Keratinocyte (primary cell): ENCODE measurements around the gene MEG3.

ENCODE experiments used
- EZH2 ChIP-seq: IDR thresholded peaks from one replicate; pipeline ENCODE4 v1.6.1; 2012; ENCODE audit warnings: inconsistent platforms, mild to moderate bottlenecking, low read length, moderate library complexity
- TF ChIP-seq, protein P1 (sequence below), 3 experiments: IDR thresholded peaks in 1 of 3; conservative IDR thresholded peaks in 1 of 3; optimal IDR thresholded peaks in 1 of 3; 2 replicates in 2 of 3; 3 replicates in 1 of 3; pipeline versions ENCODE3 to v1.5.1; 2011; ENCODE audit warnings: low read length in 3 of 3, mild to moderate bottlenecking in 3 of 3, moderate library complexity in 2 of 3, control low read depth in 1 of 3, inconsistent platforms in 1 of 3; ENCODE audit not compliant: insufficient read depth in 2 of 3; ENCODE audit errors: extremely low read depth in 1 of 3

DNA sequence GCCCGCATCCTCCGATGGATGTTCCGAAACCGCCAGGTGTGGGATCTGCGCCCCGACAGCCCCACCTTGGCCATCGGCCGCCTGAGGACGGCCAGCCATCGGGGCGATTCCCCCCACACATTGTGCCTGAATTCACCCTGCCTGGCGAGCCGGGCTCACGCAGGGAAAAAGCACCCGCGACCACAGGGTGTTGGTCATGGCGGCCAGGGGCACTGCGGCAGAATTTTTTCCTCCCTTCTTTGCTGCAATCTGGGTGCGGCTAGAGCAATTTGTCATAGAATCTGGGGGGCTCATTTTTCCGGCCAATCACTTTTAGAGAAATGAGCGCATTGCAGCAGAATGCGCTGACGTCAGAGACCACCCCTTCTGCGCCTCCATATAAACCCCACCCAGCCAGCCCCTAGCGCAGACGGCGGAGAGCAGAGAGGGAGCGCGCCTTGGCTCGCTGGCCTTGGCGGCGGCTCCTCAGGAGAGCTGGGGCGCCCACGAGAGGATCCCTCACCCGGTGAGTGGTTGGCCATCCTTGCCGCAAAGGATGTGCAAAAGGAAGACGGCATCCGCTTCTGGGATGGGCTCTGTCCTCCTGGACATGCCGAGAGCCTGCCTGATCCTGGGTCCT, at the start of gene MEG3:
- TF ChIP-seq, protein P1, sequence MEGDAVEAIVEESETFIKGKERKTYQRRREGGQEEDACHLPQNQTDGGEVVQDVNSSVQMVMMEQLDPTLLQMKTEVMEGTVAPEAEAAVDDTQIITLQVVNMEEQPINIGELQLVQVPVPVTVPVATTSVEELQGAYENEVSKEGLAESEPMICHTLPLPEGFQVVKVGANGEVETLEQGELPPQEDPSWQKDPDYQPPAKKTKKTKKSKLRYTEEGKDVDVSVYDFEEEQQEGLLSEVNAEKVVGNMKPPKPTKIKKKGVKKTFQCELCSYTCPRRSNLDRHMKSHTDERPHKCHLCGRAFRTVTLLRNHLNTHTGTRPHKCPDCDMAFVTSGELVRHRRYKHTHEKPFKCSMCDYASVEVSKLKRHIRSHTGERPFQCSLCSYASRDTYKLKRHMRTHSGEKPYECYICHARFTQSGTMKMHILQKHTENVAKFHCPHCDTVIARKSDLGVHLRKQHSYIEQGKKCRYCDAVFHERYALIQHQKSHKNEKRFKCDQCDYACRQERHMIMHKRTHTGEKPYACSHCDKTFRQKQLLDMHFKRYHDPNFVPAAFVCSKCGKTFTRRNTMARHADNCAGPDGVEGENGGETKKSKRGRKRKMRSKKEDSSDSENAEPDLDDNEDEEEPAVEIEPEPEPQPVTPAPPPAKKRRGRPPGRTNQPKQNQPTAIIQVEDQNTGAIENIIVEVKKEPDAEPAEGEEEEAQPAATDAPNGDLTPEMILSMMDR (optimal IDR thresholded peaks at IDR 0.05 in 1 of 3, IDR thresholded peaks at IDR 0.05 in 1 of 3, conservative IDR thresholded peaks at IDR 0.05 in 1 of 3; ENCODE audit: extremely low read depth in 1 of 3, insufficient read depth in 2 of 3, low read length in 3 of 3): no peak
- no peak for TF ChIP-seq EZH2
